GM23248 (cell line): ENCODE data around the gene MRPL4.

Source experiments
- EZH2 ChIP-seq: fragments of 200-600 bp; sonication (generic); IDR thresholded peaks from 2 replicates; pipeline ENCODE4 v1.6.1; 2018; ENCODE audit warnings: antibody characterized with exemption, mild to moderate bottlenecking; ENCODE audit not compliant: insufficient read depth, poor library complexity, severe bottlenecking
- EZH2phosphoT487 ChIP-seq: fragments of 200-600 bp; sonication (generic); IDR thresholded peaks from 2 replicates; pipeline ENCODE4 v1.6.1; 2018; ENCODE audit warnings: antibody characterized with exemption, moderate library complexity, mild to moderate bottlenecking, low read depth; ENCODE audit not compliant: insufficient read depth

DNA sequence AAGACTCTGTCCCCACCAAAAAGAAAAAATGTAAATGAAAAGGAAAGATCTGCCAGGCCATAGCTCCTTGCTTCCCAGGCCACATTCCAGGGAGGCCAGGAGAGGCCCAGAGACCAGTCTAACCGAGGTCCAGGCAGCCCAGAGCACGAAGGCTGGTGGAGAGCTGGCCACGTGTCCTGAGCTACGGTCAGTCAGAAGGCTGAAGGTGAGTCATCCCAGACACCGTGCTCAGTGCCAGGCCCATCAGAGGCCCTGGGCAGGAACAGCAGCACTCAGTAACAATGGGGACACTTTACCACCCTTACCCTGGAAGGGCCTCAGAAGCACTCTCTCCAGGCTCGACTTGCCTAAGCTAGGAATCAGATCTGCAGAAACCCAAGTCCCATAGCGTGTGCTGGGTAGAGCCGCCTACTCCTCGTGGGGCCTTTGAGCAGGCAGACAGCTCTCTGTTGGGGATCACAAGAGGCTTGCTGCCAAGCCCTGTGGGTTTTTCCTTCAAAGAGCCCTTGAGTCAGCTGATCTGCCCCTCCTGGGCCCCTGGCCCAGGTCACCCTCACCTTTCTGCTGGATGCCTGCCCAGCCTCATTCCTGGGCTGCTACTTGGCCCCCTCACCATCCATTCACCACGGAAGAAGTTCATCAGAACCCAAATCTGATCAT lies 45.7 kb upstream of the MRPL4 start:
- no peak for TF ChIP-seq EZH2
- no peak for TF ChIP-seq EZH2phosphoT487
